RCC 7860 (cell line): ENCODE measurements around the gene CD2BP2.

ENCODE experiments used
- DNase-seq: peaks from one replicate; pipeline ENCODE4 v3.0.0-alpha.2; 2015; ENCODE audit warnings: low spot score
- FAIRE-seq: peaks from 2 replicates; lab custom pipeline; 2012; peaks lifted over from hg19 to GRCh38; lab: Jason Lieb, UNC

Gene CD2BP2

DNA sequence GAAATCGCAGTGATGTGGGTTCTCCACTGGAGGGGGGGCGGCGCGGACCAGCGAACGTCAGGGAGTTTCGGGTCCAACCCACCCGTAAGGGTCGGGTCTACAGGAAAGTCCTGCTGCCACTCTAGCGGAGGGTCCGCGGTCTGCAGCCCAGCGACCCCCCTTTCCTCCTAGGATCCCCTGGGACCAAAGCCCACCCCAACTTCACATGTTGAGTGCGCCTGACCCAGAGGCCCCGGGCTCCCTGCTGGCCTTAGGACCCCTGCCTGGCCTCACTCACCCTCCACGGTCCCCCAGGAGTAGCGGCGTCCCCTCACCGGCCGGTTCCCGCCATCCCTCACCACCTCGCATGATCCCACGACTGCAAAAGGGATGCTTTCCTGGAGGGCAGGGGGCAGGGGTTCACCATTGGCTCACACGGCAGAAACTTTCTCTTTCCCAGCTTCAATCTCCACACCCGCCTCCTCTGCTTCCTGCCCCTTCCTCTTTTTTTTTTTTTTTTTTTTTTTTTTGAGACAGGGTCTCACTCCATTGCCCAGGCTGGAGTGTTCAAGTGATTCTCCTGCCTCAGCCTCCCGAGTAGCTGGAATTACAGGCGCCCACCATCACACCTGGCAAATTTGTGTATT lies 24.2 kb upstream of the CD2BP2 start:
- FAIRE-seq: no peak
- no peak for DNase-seq

DNA sequence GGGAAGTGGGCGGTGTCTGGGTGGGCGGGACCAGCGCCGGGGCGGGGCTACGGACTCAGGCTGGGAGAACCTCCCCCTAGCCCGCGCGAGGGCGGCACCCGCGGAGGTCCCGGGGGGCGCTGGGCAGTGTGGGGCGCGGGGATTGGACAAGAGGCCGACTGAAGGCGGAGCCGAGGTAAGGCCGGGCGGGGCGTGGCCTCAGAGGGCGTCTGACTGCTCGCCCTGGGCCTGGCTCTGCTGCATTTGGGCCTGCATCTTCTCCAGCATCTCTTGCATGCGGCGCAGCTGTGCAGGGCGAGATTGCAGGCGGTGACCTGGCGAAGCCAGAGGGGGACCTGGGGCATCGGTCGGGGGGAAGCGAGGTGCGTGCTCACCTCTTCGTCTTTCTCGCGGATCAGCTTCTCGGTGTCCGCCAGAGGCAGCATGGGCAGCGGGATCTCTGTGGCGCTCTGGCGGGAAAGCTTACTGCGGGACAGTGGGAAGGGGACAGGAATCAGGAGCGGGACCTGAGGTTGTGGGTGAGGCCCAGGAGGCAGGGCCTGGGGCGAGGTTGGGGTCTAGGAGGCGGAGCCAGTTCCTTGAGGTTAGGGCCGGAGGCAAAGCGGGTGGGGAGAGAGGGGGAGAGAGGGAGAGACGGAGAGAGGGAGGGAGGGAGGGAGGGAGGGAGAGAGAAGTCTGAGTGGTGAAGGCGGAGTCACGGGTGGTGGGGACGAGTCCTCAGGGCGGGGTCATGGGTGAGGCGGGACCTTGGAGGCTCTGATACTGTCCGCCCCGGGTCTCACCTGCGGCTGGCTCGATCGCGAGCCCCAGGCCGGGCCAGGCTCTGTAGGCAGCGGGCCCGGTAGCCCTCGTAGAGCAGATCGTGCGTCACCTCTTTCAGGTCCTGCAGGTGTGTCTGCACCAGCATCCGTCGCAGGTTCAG lies 23.4 kb upstream of the CD2BP2 start:
- DNase-seq: peak; percentile 86
- FAIRE-seq: peak; percentile 35

DNA sequence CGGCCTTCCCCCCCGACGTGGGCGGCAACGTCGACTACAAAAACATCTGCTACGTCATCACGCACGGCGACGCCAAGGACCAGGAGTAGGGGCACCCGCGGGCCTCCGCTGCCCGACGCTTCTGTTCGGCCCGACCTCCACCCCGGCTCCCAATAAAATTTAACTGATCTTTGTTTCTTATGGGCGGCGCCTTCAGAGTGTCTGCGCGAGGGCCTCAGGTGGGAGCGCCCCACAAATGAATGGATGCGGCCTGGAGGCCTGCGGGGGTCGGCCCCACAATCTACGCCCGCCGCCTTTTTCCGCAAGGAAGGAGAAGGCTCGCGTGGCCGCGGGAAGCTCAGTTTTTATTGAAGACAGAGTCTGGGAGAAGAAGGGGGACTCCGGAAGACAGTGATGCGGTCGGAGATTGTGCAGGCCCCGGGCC lies 22.7 kb upstream of the CD2BP2 start:
- FAIRE-seq (no peak), DNase-seq (peak; percentile 62)

DNA sequence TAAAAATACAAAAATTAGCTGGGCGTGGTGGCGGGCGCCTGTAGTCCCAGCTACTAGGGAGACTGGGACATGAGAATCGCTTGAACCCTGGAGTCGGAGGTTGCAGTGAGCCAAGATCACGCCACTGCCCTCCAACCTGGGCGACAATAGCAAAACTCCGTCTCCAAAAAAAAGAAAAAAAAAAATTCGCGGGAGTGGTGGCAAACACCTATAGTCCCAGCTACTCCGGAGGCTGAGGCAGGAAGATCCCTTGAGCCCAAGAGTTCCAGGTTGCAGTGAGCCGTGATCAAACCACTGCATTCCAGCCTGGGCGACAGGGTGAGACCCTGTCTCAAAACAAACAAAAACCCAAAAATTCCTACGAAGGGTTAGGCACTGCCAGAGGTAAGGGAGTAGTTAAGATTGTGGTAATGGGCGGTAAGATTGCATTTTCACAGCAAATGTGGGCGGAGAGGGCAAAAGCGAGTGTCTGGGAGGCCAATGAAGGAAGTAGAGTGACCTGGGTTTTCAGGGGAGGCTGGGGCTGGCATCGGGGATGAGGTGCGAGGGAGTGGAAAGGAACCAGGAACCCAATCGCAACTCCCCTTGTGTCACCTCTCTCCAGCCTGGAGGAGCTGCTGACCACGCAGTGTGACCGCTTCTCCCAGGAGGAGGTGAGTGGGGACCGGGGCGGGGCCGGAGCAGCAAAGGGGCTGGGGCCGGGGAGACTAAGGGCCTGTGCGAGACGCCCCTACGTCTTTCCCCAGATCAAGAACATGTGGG lies 22.1 kb upstream of the CD2BP2 start:
- DNase-seq: no peak
- FAIRE-seq: no peak

DNA sequence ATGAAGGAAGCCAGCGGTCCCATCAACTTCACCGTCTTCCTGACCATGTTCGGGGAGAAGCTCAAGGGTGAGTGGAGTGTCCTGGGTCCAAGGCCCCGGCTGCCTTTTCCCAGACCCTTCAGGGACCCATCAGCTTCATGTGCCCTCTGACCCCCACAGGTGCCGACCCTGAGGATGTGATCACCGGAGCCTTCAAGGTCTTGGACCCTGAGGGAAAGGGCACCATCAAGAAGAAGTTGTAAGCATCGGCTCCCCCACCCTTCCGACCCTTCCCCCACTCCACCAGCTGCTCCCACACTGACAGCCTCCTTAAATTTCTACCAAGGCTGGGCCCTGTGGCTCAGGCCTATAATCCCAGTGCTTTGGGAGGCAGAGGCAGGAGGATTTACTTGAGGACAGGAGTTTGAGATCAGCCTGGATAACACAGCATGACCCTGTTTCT lies 21.4 kb upstream of the CD2BP2 start:
- FAIRE-seq: no peak

DNA sequence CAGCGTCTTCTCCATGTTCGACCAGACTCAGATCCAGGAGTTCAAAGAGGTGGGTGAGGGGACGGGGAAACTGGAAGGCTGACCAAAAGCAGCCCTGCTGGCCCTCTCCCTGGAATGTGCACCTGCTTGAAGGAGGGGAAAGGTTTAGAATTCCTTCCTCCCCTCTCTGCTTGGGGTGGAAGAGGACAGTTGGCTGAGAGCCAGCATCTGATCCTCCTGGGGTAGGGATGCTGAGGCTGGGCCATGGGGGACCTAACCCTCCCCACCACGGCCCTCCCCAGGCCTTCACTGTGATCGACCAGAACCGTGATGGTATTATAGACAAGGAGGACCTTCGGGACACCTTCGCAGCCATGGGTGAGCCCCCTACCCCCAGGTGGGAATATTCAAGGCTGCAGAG lies 20.8 kb upstream of the CD2BP2 start:
- no peak for DNase-seq
- no peak for FAIRE-seq

More for the DNA sequence above, 21.4 kb upstream of the CD2BP2 start:
- DNase-seq: no peak

DNA sequence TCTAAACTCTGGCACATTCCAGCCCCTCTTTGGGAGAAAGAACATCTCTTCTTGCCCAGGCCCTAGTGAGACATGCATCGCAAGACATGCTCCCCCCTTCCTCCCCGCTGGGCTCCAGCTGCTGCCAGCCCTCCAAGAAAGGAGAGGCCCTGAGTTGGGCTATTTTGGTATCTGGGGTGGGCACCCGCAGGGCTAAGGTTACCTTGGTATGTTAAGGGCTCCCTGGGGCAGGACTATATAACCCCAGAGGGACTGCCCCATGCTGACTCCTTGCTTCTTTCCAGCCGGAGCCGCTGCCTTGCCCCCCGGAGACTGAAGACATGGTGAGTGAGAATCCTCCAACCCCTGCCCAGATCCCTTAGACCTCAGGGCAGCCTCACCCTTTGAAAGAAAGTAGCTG lies 19.4 kb upstream of the CD2BP2 start, which contains the start of gene MYL11:
TSS of gene MYL11 (plus strand) at position 265 of the 400 bp plus-strand sequence. CDS start at position 321, 56 bp downstream.
- FAIRE-seq (no peak), DNase-seq (no peak)

DNA sequence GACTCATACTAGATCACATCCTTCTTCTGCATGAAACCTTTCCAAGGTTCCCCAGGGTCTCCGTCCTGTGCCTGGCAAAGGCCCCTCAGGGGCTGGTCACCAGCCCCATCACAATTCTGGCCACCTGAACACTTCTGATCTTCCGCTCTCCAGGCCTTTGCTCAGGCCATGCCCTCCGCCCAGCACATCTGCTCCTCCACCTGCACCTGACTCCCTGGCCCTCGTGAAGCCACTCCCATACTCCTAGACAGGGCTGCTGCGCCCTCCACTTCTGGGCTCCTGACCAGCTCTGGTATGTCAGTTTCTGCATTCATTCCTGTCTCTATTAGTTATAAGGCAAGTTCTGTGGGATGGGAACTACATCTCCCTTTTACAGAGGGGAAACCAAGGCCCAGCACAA lies 17.6 kb upstream of the CD2BP2 start:
- FAIRE-seq (no peak), DNase-seq (no peak)

DNA sequence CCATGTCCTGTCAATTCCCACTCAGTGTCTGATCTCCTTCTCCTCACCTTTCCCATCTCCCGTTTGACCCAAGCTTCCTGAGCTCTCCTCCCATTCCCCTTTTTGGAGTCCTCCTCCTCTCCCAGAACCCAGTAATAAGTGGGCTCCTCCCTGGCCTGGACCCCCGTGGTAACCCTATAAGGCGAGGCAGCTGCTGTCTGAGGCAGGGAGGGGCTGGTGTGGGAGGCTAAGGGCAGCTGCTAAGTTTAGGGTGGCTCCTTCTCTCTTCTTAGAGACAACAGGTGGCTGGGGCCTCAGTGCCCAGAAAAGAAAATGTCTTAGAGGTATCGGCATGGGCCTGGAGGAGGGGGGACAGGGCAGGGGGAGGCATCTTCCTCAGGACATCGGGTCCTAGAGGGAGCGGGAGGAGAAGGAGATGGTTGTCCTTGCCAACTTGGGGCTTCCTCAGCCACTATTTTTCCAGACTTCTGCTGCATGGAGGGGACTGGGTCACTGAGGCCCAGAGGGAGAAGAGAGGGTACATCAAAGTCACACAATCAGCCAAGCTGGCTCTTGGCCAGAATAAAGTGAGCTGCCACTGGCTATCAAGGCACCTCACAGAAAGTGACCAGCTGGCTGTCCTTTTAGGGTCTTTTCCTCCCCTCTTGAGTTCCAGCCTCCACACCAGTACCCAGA lies 17.1 kb upstream of the CD2BP2 start:
- FAIRE-seq (no peak), DNase-seq (no peak)

DNA sequence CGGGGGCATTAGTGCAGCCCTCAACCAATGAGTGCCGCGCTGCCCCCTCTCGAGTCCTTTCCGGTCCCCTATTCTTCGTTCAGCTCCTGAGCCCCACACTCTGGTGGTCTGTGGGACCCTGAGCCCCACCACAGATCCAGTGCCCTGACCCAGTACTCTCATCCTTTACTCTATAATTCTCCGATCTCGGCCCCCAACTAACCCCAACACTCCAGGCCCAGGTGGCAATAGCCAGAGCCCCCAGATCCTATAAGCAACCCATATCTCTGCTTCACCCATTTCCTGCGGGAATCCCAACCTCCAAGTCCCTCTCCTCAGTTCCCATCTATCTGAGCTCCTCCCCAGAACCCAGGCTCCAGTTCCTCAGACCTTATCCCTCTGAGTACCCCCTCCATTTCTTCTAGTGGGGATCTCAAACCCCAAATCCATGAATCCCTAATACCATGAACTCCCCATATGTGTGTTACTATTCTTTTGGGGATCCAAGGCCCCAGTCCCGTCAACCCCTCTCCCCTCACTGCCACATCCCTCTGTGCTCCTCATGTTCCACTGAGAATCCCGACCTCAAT lies 16.2 kb upstream of the CD2BP2 start:
- FAIRE-seq: no peak
- no peak for DNase-seq

DNA sequence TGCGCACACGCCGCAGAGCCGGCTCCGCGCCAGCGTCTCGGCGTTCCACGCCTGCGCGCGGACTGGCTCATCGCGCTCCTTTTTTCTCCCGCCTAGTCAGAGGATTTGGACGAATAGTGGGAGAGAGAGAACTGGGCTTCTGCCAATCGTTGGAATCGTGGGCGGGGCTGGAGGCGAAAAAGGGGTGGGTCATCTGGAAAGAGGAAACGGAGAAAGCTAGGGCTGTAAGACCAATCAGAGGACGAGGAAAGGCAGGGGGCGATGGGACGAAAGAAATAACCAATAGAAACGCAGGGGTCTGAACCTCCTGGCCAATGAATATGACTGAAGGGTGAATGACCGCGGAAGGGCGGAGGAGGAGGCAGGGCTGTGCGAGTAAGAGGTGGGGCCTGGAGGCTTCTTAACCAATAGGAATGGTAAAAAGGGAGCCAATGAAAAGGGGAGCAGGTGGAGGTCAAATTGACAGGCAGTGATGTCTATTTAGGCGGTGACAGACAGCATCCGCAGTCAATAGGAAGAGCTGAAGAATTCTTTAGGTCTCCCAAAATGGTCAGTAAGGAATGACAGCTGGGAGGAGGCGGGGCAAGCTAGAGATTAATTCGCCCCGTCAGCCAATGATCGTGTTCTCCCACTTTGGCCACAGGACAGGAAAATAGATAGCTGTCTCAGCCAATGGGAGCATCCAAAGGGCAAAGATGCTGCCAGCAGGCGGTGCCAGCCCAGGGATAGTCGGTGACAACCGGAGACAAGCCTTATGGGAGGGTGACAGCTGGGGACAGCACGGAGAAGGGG lies 15.5 kb upstream of the CD2BP2 start, which contains the start of gene TBC1D10B:
TSS of gene TBC1D10B (minus strand) at position 39 of the 792 bp plus-strand sequence. CDS start 311 bp downstream, outside the sequence.
- peak; percentile 98 for FAIRE-seq
- DNase-seq: peak; percentile 100

DNA sequence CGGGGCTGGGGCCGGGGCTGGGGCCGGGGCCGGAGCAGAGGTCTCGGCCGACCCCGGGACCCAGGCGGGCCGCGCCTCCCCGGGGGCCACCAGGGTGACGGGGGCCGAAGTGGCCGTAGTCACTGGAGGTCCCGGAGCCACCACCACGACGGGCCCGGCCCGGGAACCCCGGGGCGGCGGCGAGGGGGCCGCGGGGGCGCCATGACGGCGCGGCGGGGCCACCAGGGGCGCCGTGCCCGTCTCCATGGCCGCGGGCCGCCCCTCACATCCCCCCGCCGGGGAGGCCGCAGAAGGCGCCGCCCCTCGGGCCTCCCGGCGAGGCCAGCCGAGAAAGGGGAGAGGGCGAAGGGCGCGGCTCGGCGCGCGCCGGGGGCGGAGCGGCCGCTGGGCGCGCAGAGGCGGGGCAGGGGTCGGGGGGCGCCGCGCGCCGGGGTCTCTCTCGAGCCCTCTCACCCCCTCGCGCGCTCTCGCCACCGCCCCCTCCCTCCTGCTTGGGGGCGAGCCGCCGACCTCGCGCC lies 14.9 kb upstream of the CD2BP2 start:
- FAIRE-seq (no peak), DNase-seq (no peak)

DNA sequence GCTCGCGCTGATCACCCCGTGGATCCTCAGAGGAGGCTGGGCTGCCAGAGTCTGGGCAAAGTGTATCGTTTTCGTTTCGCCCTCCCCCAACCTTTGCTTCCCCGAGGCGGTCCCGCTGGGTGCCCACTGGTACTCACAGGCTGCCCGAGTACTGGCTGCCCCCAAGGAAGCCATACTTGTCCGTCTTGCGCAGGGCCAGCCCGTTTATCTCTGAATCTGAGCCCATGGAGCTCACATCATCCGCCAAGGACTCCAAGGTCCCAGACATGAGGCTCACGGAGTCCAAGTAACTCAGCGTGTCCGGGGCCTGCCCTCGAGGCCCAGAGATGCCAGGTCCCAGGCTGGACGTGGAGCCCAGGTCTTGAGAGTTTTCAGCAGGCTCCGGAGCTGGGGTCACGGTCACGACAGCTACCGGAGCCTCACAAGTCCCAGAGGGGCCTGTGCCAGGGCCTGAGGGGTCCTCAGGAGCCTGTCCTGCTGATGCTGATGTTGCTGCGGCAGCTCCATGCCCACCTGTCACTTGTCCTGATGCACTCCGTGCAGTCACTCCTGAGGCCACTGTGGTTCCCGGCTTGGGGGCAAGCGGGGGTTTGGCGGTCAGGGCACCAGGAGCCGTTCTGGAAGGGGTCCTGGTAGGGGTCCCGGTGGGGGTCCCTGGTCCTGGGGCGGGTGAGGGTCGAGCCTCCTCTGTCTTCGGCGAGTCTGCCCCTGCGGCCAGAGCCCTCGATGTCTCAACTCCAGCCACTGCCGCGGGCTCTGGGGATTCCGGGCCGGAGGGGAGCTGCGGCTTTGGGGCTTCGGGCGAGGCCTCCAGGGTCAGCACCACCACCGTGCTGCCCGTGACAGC lies 14.2 kb upstream of the CD2BP2 start:
- DNase-seq (no peak), FAIRE-seq (no peak)

DNA sequence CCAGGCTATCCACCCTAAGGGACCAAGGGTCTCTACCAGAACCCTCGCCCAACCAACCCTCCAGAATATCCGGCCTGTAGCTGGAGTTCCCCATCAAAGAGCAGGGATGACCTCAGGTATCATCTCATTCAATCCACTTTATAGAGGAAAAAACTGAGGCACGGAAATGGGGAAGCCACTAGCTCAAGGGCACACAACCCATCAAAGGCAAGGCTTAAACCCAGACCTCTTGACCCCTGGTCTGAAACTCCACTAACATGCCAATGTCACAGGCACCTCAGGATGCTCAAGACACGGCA lies 13.6 kb upstream of the CD2BP2 start:
- no peak for FAIRE-seq
- DNase-seq: no peak

DNA sequence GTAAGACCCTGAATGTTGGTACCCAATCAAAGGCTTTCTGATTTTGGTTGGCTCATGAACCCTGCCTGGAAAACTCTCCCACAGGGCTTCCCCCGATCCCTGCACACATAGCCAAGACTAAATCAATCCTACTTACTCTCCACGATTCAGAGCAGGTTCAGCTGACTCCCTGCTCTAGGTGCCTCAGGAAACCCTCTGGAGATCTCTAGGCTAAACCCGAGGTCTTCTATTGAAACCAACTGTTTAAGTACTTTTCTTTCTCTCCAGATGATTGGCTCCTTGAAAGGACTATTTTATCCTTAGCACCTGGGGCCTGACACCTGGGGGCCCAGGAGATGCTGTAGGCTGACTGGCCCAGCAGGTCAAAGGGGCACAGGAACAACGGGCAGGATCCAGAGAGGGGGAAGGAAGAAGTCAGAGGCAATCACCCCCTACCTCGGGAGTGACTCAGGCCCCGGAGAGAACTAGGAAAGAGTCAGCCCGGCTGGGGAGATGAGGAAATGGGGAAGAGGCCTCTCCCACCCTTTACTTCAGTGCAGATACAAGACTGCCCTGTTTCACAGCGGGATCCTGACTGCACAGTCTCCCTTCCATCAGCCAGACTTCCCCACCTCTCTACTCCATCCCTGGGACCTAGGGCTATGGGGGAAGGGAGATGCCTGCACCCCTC lies 13.1 kb upstream of the CD2BP2 start:
- no peak for FAIRE-seq
- DNase-seq: peak; percentile 48

DNA sequence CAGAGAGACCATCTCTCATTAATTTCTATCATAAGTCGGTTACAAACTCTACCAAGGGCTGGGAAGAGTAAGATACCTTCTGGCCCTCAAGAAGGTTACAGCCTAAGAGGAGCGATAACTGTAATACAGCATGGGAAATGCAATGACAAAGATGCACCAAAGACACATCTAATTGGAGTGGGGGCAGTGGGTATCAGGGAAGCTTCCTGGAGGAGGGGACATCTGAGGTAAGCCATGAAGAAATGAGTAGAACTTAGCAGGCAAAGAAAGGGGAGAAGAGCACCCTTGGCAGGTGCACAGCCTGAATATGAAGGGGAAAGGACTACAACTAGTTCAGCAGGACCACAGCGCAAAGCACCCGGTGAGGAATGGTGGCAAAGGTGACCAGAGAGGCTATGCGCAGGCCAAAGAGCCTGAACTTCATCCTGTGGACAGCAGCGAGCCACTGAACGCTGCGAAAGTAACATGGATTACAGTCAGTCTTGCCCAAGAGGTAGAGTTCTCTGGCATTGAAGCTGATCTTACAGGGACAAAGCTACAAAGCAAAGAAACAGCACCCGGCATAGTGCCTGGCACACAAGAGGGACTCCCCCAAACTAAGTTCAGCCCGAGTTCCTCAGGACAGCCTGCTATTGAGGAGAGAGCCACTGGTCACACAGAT lies 12.4 kb upstream of the CD2BP2 start:
- no peak for DNase-seq
- FAIRE-seq: no peak

DNA sequence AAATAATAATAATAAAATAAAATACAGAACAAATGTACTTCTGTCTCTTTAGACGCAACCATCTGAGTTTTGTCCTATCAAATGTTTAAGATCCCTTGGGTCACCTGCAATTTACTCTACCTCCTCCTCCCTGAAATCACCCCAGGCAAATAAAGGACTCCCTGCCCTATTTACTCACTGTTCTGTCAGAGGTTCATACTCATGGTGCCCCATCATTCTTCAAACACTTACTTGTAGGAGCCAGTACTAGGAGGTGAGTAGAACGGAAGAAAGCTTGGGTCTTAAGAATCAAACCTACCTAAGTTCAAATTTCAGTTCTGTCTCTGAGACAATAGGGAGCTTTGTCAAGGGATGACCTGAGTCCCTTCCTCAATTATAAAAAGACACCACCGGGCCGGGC lies 11.4 kb upstream of the CD2BP2 start:
- FAIRE-seq: no peak

More for the DNA sequence above, 11.4 kb upstream of the CD2BP2 start:
- DNase-seq: no peak
